Activated T-helper 1 cell treated with anti-CD3 and anti-CD28 coated beads, Interleukin-12 subunit alpha, Interleukin-12 subunit beta, Interleukin-2, Interleukin-4 antibody, amounts not matched to agents 30 ng/mL and 10 ng/mL and 1 ng/mL, durations not matched to agents 14 hours and 24 hours and 36 hours (primary cell): ENCODE results near the gene SPATA13. TPM values are rescaled to one million over a fixed set of nuclear protein-coding genes. Genes with fewer than 3 reads are reported as not detected.
"Not testable (repeated sequence)": the region's sequence is repeated elsewhere in the genome, so short reads cannot be mapped to it uniquely, and the experiment has no call there.

Experiments used
- DNase-seq: peaks from one replicate; pipeline ENCODE4 v3.0.0; 2021; ENCODE audit warnings: low spot score
- H3K27ac Mint-ChIP-seq: one replicate; pipeline ENCODE4 v1.8.0; 2021; ENCODE audit warnings: mild to moderate bottlenecking, mixed read lengths
- H3K27me3 Mint-ChIP-seq: one replicate; pipeline ENCODE4 v1.8.0; 2022; ENCODE audit warnings: mild to moderate bottlenecking, moderate library complexity, mixed read lengths; ENCODE audit not compliant: insufficient read depth
- H3K36me3 Mint-ChIP-seq: one replicate; pipeline ENCODE4 v1.8.0; 2021; ENCODE audit warnings: low read depth, mixed read lengths
- H3K4me1 Mint-ChIP-seq: one replicate; pipeline ENCODE4 v1.8.0; 2021; ENCODE audit warnings: low read depth, mixed read lengths
- H3K4me3 Mint-ChIP-seq: one replicate; pipeline ENCODE4 v1.8.0; 2021; ENCODE audit warnings: mild to moderate bottlenecking, moderate library complexity, mixed read lengths
- H3K9me3 Mint-ChIP-seq: one replicate; pipeline ENCODE4 v1.8.0; 2021; ENCODE audit warnings: mixed read lengths
- intact Hi-C: fragments of 100-400 bp; cut with micrococcal nuclease; formaldehyde crosslinking; loops from one replicate; pipeline ENCODE4 v1.15.1; 2024
- total RNA-seq: library from RNA; stranded (reverse); gene quantifications from 2 replicates; pipeline ENCODE4 v1.2.3, GENCODE V29; 2022

The SPATA13 gene
- total RNA-seq, 1 donor from 2014 or later: 56.2 TPM

DNA sequence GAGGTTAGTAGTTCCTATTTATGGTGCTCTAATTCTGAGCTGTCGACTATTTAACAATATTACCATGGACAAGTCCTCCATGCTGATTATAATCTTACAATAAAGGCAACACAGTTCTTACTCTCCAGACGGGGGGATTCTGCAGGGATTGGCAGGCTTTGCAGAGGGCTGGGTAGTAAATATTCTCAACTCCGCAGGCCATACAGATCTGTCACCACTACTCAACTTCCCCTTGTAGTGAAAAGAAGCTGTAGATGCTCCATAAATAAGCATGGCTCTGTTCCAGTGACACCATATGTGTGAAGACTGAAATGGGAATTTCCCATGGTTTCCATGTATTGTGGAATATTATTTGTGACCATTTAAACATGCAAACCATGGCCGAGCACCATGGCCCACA, 158.4 kb downstream of the SPATA13 start:
- H3K27ac Mint-ChIP-seq, H3K36me3 Mint-ChIP-seq, DNase-seq, H3K9me3 Mint-ChIP-seq, intact Hi-C loops, H3K4me3 Mint-ChIP-seq, H3K4me1 Mint-ChIP-seq, H3K27me3 Mint-ChIP-seq: not testable (repeated sequence)

DNA sequence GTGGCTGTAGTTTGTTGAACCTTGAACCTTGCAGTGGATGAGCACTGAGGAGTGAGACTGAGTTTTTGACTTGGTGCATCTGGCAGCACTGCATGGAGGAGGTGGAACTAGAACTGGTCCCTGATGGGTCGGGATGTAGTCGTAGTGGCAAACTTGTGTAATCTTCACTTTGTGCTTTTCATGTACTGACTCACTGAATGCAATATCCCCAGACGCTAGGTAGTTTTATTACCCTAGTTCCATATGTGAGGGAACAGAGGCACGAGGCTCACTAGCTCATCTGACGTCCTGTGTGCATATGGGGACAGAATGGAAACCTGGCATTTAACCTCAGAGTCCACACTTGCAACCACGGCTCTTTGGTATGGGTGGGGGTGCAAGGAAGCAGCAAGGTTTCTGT, 159.1 kb downstream of the SPATA13 start:
- H3K27ac Mint-ChIP-seq, H3K4me1 Mint-ChIP-seq, intact Hi-C loops: not testable (repeated sequence)

DNA sequence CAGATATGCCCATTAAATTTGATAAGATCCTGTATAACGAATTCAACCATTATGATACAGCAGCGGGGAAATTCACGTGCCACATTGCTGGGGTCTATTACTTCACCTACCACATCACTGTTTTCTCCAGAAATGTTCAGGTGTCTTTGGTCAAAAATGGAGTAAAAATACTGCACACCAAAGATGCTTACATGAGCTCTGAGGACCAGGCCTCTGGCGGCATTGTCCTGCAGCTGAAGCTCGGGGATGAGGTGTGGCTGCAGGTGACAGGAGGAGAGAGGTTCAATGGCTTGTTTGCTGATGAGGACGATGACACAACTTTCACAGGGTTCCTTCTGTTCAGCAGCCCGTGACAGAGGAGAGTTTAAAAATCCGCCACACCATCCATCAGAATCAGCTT, 160.9 kb downstream of the SPATA13 start:
- DNase-seq, H3K36me3 Mint-ChIP-seq, H3K4me3 Mint-ChIP-seq, H3K27ac Mint-ChIP-seq, intact Hi-C loops, H3K4me1 Mint-ChIP-seq, H3K9me3 Mint-ChIP-seq: not testable (repeated sequence)
- H3K27me3 Mint-ChIP-seq: peaks cover 24% of the 10 kb centered on the region

More for the DNA sequence above, 159.1 kb downstream of the SPATA13 start:
- not testable (repeated sequence) for H3K4me3 Mint-ChIP-seq, H3K36me3 Mint-ChIP-seq, H3K27me3 Mint-ChIP-seq, H3K9me3 Mint-ChIP-seq, DNase-seq

DNA sequence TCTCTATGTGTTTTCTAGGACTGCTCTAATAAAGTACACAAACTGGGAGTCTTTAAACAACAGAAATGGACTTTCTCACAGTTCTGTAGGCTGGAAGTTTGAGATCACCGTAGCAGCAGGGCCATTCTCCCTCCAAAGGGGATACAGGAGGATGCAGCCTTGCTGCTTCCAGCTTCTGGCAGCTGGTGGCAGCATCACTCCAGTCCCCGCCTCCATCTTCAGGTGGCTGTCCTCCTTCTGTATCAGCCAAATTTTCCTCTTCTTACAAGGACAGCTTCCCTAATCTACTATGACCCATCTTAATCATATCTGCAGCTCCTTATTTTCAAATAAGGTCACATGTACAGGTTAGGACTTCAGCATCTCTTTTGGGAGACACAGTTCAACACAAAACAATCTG, 161.9 kb downstream of the SPATA13 start:
- H3K27me3 Mint-ChIP-seq: peaks cover 31% of the 10 kb centered on the region
- DNase-seq, H3K27ac Mint-ChIP-seq, H3K9me3 Mint-ChIP-seq, H3K36me3 Mint-ChIP-seq, intact Hi-C loops, H3K4me3 Mint-ChIP-seq, H3K4me1 Mint-ChIP-seq: not testable (repeated sequence)

DNA sequence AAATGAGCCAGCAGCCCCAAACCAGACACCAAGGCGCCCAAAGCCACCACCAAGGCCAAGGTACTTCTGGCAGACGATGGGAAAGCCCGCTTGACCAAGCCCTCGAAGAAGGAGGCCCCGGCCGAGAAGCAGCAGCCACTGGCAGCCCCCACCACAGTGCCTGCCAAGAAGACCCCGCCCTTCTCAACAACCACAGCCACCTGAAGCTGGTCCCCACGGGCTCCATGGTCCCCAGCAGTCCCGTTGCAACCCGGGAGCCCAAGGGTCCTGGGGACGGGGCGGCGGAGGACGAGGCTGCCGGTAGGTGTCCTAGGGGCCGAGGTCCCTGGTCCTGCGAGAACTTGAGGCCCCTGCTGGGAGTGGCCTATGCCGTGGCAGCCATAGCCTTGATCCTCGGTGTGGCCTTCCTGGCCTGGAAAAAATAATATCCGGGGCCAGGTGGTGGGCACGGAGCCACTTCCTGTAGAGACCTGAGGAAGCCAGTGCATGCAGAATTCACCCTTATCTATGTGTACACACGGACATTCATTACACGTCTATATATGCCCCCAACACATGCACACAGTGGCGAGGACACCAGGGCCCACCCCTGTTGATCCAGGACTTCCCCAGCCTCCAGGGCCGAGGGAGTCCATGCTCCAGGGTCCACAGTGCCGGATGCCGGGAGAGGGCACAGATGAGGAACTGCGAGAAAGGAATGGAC, 162.7 kb downstream of the SPATA13 start:
- no peak for DNase-seq
- Mint-ChIP-seq H3K36me3 (no peaks in the 10 kb centered on the region), H3K4me3 (no peak overlapping the region), H3K27ac (no peak overlapping the region), H3K27me3 (peaks cover 31% of the 10 kb centered on the region), H3K4me1 (no peaks in the 10 kb centered on the region), H3K9me3 (no peaks in the 10 kb centered on the region)
- intact Hi-C loops: no loop called here

DNA sequence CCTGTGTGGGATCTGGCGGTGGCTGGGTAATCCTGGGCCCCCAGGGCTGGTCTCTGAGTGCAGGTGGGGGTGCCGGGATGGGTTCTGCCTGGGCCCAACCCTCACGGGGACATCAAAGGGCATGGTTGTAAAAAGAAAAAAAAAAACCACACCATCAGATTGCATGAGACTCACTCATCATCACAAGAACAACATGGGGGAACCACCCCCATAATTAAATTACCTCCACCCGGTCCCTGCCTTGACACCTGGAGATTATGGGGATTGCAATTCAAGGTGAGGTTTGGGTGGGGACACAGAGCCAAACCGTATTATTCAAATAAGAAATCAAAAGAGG, 163.2 kb downstream of the SPATA13 start:
- DNase-seq: no peak
- H3K9me3 Mint-ChIP-seq: no peaks in the 10 kb centered on the region
- intact Hi-C loops: no loop called here
- no peak overlapping the region for H3K4me3 Mint-ChIP-seq
- H3K27ac Mint-ChIP-seq: no peak overlapping the region
- peaks cover 35% of the 10 kb centered on the region for H3K27me3 Mint-ChIP-seq
- H3K36me3 Mint-ChIP-seq: no peaks in the 10 kb centered on the region
- no peaks in the 10 kb centered on the region for H3K4me1 Mint-ChIP-seq

- peaks cover 38% of the 10 kb centered on the region for H3K27me3 Mint-ChIP-seq
- H3K4me3 Mint-ChIP-seq, H3K9me3 Mint-ChIP-seq, H3K27ac Mint-ChIP-seq, intact Hi-C loops, H3K4me1 Mint-ChIP-seq, H3K36me3 Mint-ChIP-seq, DNase-seq: not testable (repeated sequence)
Measured at GRCh38 chr13:24327598-24327997, 167.1 kb downstream of the SPATA13 start.

DNA sequence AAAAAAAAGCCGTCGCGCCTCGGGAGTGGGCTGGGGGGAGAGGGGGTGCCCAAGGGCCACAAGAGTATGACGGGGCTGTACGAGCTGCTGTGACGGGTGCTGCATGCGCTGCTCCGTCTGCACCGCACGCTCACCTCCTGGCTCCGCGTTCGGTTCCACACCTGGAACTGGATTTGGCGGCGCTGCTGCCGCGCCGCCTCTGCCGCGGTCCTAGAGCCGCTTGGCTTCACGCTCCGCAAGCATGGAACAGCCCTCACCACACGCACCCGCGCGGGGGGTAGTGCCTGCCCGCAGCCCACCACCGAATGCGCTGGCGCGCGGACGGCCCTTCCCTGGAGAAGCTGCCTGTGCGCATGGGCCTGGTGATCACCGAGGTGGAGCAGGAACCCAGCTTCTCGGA, 167.6 kb downstream of the SPATA13 start:
- Mint-ChIP-seq H3K4me3 (no peak overlapping the region), H3K4me1 (no peaks in the 10 kb centered on the region), H3K36me3 (no peaks in the 10 kb centered on the region), H3K9me3 (no peaks in the 10 kb centered on the region), H3K27ac (no peak overlapping the region), H3K27me3 (peaks cover 38% of the 10 kb centered on the region)
- DNase-seq: no peak
- intact Hi-C loops: no loop called here

DNA sequence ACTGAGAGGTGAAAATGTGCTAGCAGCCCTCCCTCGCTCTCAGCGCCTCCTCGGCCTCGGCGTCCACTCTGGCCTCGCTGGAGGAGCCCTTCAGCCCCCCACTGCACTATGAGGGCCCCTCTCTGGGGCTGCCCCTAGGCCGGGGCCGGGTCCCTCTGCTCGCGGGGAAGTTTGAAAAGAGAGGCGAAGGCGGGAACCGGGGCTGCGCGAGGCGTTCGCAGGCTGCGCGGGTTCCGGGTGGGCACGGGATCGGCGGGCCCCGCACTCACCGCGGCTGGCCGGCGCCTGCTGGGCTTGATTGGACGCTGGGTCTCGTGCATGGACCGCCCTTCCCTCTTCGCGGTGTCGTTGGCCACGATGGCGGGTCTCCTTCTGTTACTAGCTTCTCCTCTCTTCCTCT, 178.2 kb downstream of the SPATA13 start:
- H3K4me1 Mint-ChIP-seq: no peaks in the 10 kb centered on the region
- no peak for DNase-seq
- no peaks in the 10 kb centered on the region for H3K9me3 Mint-ChIP-seq
- H3K27ac Mint-ChIP-seq: no peak overlapping the region
- intact Hi-C loops: no loop called here
- H3K36me3 Mint-ChIP-seq: no peaks in the 10 kb centered on the region
- H3K27me3 Mint-ChIP-seq: peaks cover 12% of the 10 kb centered on the region
- no peak overlapping the region for H3K4me3 Mint-ChIP-seq

- Mint-ChIP-seq H3K36me3 (no peaks in the 10 kb centered on the region), H3K27ac (no peak overlapping the region), H3K9me3 (no peaks in the 10 kb centered on the region), H3K27me3 (peaks cover 15% of the 10 kb centered on the region), H3K4me3 (no peak overlapping the region), H3K4me1 (no peaks in the 10 kb centered on the region)
- intact Hi-C loops: no loop called here
- no peak for DNase-seq
Measured at GRCh38 chr13:24339937-24340607, 179.6 kb downstream of the SPATA13 start.

GRCh38 chr13:24340608-24340955, 180.1 kb downstream of the SPATA13 start:
- no peak for DNase-seq
- no peak overlapping the region for H3K4me3 Mint-ChIP-seq
- no peaks in the 10 kb centered on the region for H3K9me3 Mint-ChIP-seq
- H3K27ac Mint-ChIP-seq: no peak overlapping the region
- peaks cover 17% of the 10 kb centered on the region for H3K27me3 Mint-ChIP-seq
- no peaks in the 10 kb centered on the region for H3K36me3 Mint-ChIP-seq
- H3K4me1 Mint-ChIP-seq: no peaks in the 10 kb centered on the region
- intact Hi-C loops: no loop called here

DNA sequence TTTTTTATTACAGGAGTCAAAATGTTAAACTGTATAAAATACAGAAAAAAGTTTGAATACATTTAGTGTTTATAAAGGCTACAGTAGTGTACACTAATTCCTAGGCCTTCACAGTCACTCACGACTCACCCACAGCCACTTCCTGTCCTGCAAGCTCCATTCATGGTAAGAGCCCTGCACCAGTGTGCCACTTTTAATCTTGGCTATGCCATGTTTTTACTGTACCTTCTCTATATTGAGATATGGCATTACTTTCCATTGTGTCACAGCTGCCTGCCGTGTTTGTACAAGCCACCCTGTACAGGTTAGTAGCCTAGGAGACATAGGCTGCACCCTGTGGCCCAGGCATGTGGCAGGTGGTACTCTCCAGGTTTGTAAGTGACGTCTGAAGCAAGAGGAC, 180.9 kb downstream of the SPATA13 start:
- no peaks in the 10 kb centered on the region for H3K36me3 Mint-ChIP-seq
- no peak overlapping the region for H3K27ac Mint-ChIP-seq
- H3K4me1 Mint-ChIP-seq: no peaks in the 10 kb centered on the region
- H3K9me3 Mint-ChIP-seq: no peaks in the 10 kb centered on the region
- DNase-seq: no peak
- intact Hi-C loops: no loop called here
- H3K27me3 Mint-ChIP-seq: peaks cover 17% of the 10 kb centered on the region
- no peak overlapping the region for H3K4me3 Mint-ChIP-seq

DNA sequence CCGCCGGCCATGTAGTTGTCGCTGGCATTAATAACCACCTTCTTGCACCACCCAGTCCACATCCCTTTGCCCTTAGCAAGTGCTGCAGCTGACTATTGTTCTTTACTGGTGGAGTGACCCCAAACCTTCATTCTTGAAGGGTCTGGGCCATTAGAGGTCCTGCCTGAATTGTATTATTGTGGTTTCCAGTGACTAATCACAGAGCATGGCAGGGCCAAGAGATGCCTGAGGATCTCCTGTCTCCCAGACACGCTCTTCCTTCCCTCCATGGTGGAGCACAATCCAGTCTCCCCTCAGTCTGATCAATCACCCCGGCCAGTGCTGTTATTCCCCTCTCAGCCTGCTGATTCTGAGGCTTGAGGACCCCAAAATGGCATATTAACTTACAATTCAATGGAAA, 187.9 kb downstream of the SPATA13 start:
- Mint-ChIP-seq H3K27me3 (peaks cover 12% of the 10 kb centered on the region), H3K4me3 (no peak overlapping the region), H3K4me1 (no peaks in the 10 kb centered on the region), H3K36me3 (no peaks in the 10 kb centered on the region), H3K9me3 (no peaks in the 10 kb centered on the region), H3K27ac (no peak overlapping the region)
- no peak for DNase-seq
- intact Hi-C loops: no loop called here
